Caco-2 (cell line): Measurements from ENCODE around the gene WDFY4. TPM values are rescaled to one million over a fixed set of nuclear protein-coding genes. Genes with fewer than 3 reads are reported as not detected.

ENCODE experiments used
- BruUV-seq: library from RNA; stranded (reverse); fragments of 400-500 nt; replicated peaks from 2 replicates; lab custom pipeline; 2021; lab: Mats Ljungman, UMichigan
- CTCF ChIA-PET: fragments of 300-600 bp; sonication (Branson Sonifier 250); formaldehyde crosslinking; loops from one replicate; lab custom pipeline; 2022; ENCODE audit warnings: antibody characterized with exemption; lab: Charles Lee
- POLR2A ChIA-PET: fragments of 300-600 bp; sonication (Branson Sonifier 250); formaldehyde crosslinking; loops from one replicate; lab custom pipeline; 2022; ENCODE audit warnings: antibody characterized with exemption; lab: Charles Lee
- DNase-seq, 2 experiments: peaks; one replicate each; pipeline versions ENCODE4 v3.0.0 to v3.0.0-alpha.2; 2020 to 2022
- H3K27me3 ChIP-seq: replicated peaks from 2 replicates; pipeline ENCODE4 v1.6.0; 2011; ENCODE audit warnings: low read length; ENCODE audit not compliant: control insufficient read depth, insufficient read depth
- H3K36me3 ChIP-seq: 2 replicates; pipeline ENCODE4 v1.5.1; 2011; ENCODE audit warnings: low read length; ENCODE audit not compliant: control insufficient read depth, insufficient read depth
- H3K4me1 ChIP-seq: fragments of 250-450 bp; sonication (Bioruptor Pico); 2 replicates; pipeline ENCODE4 v1.5.1; 2020; ENCODE audit warnings: mild to moderate bottlenecking
- H3K4me3 ChIP-seq: 2 replicates; pipeline ENCODE4 v1.5.1; 2011; ENCODE audit warnings: low read depth, mild to moderate bottlenecking, control low read depth, low read length
- H3K9me3 ChIP-seq: fragments of 250-450 bp; sonication (Bioruptor Pico); 2 replicates; pipeline ENCODE4 v1.5.1; 2020; ENCODE audit warnings: mild to moderate bottlenecking, moderate library complexity
- H3K27ac Mint-ChIP-seq: one replicate; pipeline ENCODE4 v1.8.0; 2022; ENCODE audit warnings: mixed read lengths; ENCODE audit not compliant: unreplicated experiment
- H3K27me3 Mint-ChIP-seq: one replicate; pipeline ENCODE4 v1.8.0; 2022; ENCODE audit warnings: mixed read lengths; ENCODE audit not compliant: insufficient read depth, unreplicated experiment
- H3K36me3 Mint-ChIP-seq: one replicate; pipeline ENCODE4 v1.8.0; 2022; ENCODE audit warnings: mild to moderate bottlenecking, mixed read lengths; ENCODE audit not compliant: insufficient read depth, unreplicated experiment
- H3K4me1 Mint-ChIP-seq: one replicate; pipeline ENCODE4 v1.8.0; 2022; ENCODE audit warnings: low read depth, mixed read lengths; ENCODE audit not compliant: unreplicated experiment
- H3K4me3 Mint-ChIP-seq: one replicate; pipeline ENCODE4 v1.8.0; 2022; ENCODE audit warnings: mild to moderate bottlenecking, moderate library complexity, mixed read lengths; ENCODE audit not compliant: unreplicated experiment
- H3K9me3 Mint-ChIP-seq: one replicate; pipeline ENCODE4 v1.8.0; 2022; ENCODE audit warnings: mixed read lengths; ENCODE audit not compliant: unreplicated experiment
- intact Hi-C: fragments of 100-400 bp; cut with micrococcal nuclease; formaldehyde crosslinking; loops from one replicate; pipeline ENCODE4 v1.10.0; 2022; ENCODE audit not compliant: unreplicated experiment
- total RNA-seq: library from RNA; stranded (reverse); gene quantifications from 2 replicates; pipeline ENCODE4 v1.2.3, GENCODE V29; 2022
- TF ChIP-seq, protein P1 (sequence below), 2 experiments: fragments of 200-600 bp in 1 of 2; IDR thresholded peaks; 1 replicate in 1 of 2; 2 replicates in 1 of 2; pipeline versions ENCODE4 v1.5.1 to v1.8.0; 2011 to 2022; ENCODE audit warnings: antibody characterized with exemption in 1 of 2, control low read depth in 1 of 2, inconsistent platforms in 1 of 2, low read depth in 1 of 2, low read length in 1 of 2, mild to moderate bottlenecking in 1 of 2, moderate library complexity in 1 of 2; ENCODE audit not compliant: insufficient read depth in 1 of 2, severe bottlenecking in 1 of 2, unreplicated experiment in 1 of 2

WDFY4 gene
- total RNA-seq, 1 experiment from 2014 or later: not detected

DNA sequence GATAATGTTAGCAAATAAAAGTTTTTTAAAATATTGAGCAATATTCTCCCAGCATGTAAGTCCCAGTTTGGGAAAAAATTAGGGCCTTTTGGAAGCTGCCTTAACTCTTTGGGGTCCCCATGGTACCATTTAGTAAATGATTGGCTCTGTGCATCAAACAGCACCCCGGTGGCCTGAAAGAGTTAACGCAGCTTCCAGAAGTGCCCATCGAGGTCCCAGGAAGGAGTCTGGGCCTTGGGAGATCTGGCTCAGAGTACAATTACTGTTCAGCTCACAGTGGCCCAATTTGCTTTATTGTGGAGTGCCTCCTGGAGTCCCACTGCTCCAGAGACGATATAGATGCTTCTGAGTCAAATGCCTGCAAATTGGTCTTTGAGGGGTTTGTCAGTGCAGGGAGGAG is 31.7 kb downstream of the WDFY4 start:
- no peaks in the 10 kb centered on the region; the same call in 1 of the 2 replicates for H3K27me3 ChIP-seq
- Mint-ChIP-seq H3K9me3 (no peaks in the 10 kb centered on the region), H3K4me3 (no peak overlapping the region), H3K27ac (no peak overlapping the region), H3K4me1 (no peaks in the 10 kb centered on the region), H3K36me3 (no peaks in the 10 kb centered on the region), H3K27me3 (peaks cover 11% of the 10 kb centered on the region)
- intact Hi-C loops: no loop called here
- H3K4me3 ChIP-seq: no peak overlapping the region
- CTCF ChIA-PET: interaction anchor here (1.1 kb wide), 1 partner anchor 61 kb away, joined by 9 read pairs; no protein-coding TSS in a partner anchor
- H3K4me1 ChIP-seq: peaks cover 9% of the 10 kb centered on the region; the same call in 1 of the 2 replicates
- H3K9me3 ChIP-seq: no peaks in the 10 kb centered on the region
- POLR2A ChIA-PET: no interaction called here
- no peaks in the 10 kb centered on the region for H3K36me3 ChIP-seq
- TF ChIP-seq, protein P1, sequence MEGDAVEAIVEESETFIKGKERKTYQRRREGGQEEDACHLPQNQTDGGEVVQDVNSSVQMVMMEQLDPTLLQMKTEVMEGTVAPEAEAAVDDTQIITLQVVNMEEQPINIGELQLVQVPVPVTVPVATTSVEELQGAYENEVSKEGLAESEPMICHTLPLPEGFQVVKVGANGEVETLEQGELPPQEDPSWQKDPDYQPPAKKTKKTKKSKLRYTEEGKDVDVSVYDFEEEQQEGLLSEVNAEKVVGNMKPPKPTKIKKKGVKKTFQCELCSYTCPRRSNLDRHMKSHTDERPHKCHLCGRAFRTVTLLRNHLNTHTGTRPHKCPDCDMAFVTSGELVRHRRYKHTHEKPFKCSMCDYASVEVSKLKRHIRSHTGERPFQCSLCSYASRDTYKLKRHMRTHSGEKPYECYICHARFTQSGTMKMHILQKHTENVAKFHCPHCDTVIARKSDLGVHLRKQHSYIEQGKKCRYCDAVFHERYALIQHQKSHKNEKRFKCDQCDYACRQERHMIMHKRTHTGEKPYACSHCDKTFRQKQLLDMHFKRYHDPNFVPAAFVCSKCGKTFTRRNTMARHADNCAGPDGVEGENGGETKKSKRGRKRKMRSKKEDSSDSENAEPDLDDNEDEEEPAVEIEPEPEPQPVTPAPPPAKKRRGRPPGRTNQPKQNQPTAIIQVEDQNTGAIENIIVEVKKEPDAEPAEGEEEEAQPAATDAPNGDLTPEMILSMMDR (IDR thresholded peaks at IDR 0.05; ENCODE audit: insufficient read depth in 1 of 2, low read depth in 1 of 2, low read length in 1 of 2, severe bottlenecking in 1 of 2, unreplicated experiment in 1 of 2): no peak
- no TSS peak for BruUV-seq
- no peak for DNase-seq

DNA sequence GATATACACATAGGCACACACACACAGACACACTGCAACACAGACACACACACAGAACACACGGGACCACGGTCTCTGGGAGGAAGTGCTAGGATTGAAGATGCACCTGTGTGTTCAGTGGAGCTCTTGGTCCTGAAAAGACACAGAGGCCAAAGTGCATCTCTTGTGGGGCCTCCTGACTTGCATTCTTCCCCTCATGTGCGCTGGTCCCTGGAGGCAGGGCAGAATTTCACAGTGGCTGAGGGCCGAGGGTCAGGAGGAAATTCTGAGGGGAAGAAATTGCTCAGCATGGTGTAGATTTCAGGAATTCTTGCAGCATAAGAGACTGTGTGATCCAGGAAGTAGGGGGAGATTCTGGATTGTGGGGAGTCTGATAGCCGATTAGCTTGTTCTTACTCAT is 35.9 kb downstream of the WDFY4 start:
- Histone ChIP-seq H3K27me3 (no peaks in the 10 kb centered on the region; the same call in 1 of the 2 replicates), H3K4me3 (no peak overlapping the region), H3K9me3 (no peaks in the 10 kb centered on the region), H3K36me3 (no peaks in the 10 kb centered on the region), H3K4me1 (peaks cover 9% of the 10 kb centered on the region; the same call in 1 of the 2 replicates)
- Mint-ChIP-seq H3K27me3 (peaks cover 20% of the 10 kb centered on the region), H3K36me3 (no peaks in the 10 kb centered on the region), H3K4me1 (no peaks in the 10 kb centered on the region), H3K27ac (no peak overlapping the region), H3K9me3 (no peaks in the 10 kb centered on the region), H3K4me3 (no peak overlapping the region)
- TF ChIP-seq, protein P1 (IDR thresholded peaks at IDR 0.05; ENCODE audit: insufficient read depth in 1 of 2, low read depth in 1 of 2, low read length in 1 of 2, severe bottlenecking in 1 of 2, unreplicated experiment in 1 of 2): no peak
- intact Hi-C loops: no loop called here
- POLR2A ChIA-PET: no interaction called here
- CTCF ChIA-PET: interaction anchor here (0.6 to 1.3 kb wide), 3 partner anchors 43 to 263 kb away, joined by 3 to 5 read pairs (median 3); no protein-coding TSS in a partner anchor
- no peak for DNase-seq
- BruUV-seq: no TSS peak

DNA sequence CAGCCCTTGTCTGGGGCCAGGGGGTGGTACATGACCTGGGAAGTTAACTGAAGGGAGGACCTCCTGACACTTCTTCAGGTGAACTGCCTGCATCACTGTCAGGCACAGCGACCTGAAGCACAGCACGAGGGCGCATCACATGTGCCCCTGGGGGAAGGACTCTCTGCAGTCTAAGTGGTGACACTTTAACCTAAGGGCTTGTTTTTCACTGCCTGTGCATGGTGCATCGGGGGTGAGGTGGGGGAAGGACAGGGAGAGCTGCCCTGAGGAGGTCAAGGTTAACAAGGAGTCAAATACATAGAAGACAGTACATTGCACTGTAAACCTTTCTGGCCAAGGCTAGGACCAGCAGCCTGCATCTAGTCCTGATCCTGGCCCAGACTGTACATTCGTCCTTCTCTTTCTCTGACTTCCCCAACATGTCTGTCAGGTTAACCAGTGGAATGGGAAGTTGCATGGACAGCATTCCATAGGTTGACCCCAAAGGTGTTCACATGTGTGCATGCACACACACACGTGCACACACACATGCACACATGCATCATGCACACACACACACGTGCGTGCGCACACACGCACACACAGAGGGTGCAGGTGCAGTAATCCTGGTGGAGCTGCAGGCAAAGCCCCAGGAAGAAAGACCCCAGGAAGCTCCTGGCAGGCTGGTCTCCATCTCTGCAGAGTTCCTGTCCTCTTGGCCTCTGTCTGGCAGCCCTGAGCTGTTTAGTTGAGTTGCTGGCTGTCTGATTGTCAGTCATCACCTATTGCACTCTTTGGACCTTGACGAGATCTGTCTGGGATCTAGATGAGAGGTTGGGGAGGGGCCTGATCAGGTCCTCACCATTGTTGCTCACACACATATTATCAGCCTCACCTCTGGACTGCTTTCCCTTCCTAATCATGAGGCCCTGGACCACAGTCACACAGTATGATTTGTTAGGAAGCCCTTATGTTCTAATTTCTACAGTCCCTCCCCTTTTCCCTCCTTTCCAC is 37.8 kb downstream of the WDFY4 start:
- H3K9me3 ChIP-seq: no peaks in the 10 kb centered on the region
- Mint-ChIP-seq H3K27ac (no peak overlapping the region), H3K27me3 (peaks cover 26% of the 10 kb centered on the region), H3K36me3 (no peaks in the 10 kb centered on the region), H3K9me3 (no peaks in the 10 kb centered on the region), H3K4me3 (no peak overlapping the region), H3K4me1 (no peaks in the 10 kb centered on the region)
- peaks cover 9% of the 10 kb centered on the region; the same call in 1 of the 2 replicates for H3K4me1 ChIP-seq
- ChIA-PET CTCF (interaction anchor here (0.6 to 1.6 kb wide), 5 partner anchors 10 to 680 kb away, joined by 3 to 9 read pairs (median 4); no protein-coding TSS in a partner anchor), POLR2A (no interaction called here)
- no peaks in the 10 kb centered on the region for H3K36me3 ChIP-seq
- intact Hi-C loops: no loop called here
- DNase-seq: no peak
- H3K4me3 ChIP-seq: no peak overlapping the region
- H3K27me3 ChIP-seq: peaks cover 1% of the 10 kb centered on the region; the same call in 1 of the 2 replicates
- no TSS peak for BruUV-seq
- TF ChIP-seq, protein P1 (IDR thresholded peaks at IDR 0.05; ENCODE audit: insufficient read depth in 1 of 2, low read depth in 1 of 2, low read length in 1 of 2, severe bottlenecking in 1 of 2, unreplicated experiment in 1 of 2): no peak
